Effector memory CD8-positive, alpha-beta T cell (primary cell): ENCODE measurements around the gene DNASE1.

Experiments
- ATAC-seq: fragments of 150-1000 bp; cut with Tn5 transposase; replicated peaks from 2 replicates; pipeline ENCODE4 v1.10.0; 2021; ENCODE audit warnings: mild to moderate bottlenecking, moderate library complexity
- DNase-seq, 3 experiments: peaks; one replicate each; pipeline ENCODE4 v3.0.0; 2021
- H3K27ac Mint-ChIP-seq, 2 donors: one replicate each; pipeline ENCODE4 v1.8.0; 2022; ENCODE audit warnings: mild to moderate bottlenecking in 2 of 2, mixed read lengths in 2 of 2, moderate library complexity in 2 of 2
- H3K27me3 Mint-ChIP-seq, 2 donors: one replicate each; pipeline ENCODE4 v1.8.0; 2022; ENCODE audit warnings: mixed read lengths in 2 of 2
- H3K36me3 Mint-ChIP-seq: one replicate; pipeline ENCODE4 v1.8.0; 2022; ENCODE audit warnings: mild to moderate bottlenecking, moderate library complexity, mixed read lengths; ENCODE audit not compliant: insufficient read depth
- H3K4me1 Mint-ChIP-seq, 2 donors: one replicate each; pipeline ENCODE4 v1.8.0; 2022; ENCODE audit warnings: low read depth in 2 of 2, mixed read lengths in 2 of 2
- H3K4me3 Mint-ChIP-seq, 2 donors: one replicate each; pipeline ENCODE4 v1.8.0; 2022; ENCODE audit warnings: mild to moderate bottlenecking in 2 of 2, mixed read lengths in 2 of 2, moderate library complexity in 2 of 2
- H3K9me3 Mint-ChIP-seq, 2 donors: one replicate each; pipeline ENCODE4 v1.8.0; 2022; ENCODE audit warnings: mixed read lengths in 2 of 2

DNASE1 gene

DNA sequence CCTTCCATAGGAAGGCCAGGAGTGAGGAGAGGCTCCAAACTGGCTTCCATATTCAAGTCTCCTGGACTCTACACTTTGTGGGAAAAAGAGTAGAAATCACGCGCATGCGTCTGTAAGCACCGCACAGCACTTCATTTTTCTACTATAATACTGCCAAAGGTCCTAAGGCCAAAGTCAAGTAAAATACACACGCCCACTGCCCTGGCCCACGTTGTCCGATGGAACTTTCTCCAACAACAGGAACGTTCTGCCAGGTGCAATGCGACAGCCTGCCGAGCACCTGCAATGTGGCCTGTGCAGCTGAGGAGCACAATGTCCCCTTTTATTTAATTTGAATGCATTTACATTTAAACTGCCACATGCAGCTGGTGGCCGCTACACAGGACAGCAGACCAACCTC is 23.5 kb downstream of the DNASE1 start:
- H3K36me3 Mint-ChIP-seq, result peaks cover 32% of the 10 kb centered on the region
- H3K27ac Mint-ChIP-seq, result no peak overlapping the region

DNA sequence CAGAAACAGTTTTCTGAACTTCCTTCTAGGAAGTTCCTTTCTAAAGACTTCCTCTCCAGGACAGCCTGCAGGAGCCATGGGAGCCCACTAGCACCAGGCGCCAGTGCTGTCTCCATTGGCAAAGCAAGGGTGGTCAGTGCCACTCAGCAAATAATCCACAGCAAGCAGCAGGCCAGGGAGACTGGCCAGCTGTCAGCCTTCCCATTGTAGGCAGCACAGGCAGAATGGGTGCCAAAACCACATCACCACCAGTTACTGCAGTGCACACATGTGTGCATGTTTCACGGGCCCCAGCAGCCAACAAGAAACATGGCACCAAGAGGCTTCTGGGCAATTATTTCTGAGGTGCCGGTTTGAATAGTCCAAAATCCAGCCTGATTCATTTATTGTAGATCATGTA is 26.7 kb downstream of the DNASE1 start:
- no peaks in the 10 kb centered on the region for H3K4me1 Mint-ChIP-seq
- no peak overlapping the region for H3K27ac Mint-ChIP-seq
- no peaks in the 10 kb centered on the region for H3K27me3 Mint-ChIP-seq
- DNase-seq (no peak), ATAC-seq (no peak)
- H3K4me3 Mint-ChIP-seq, result no peak overlapping the region
- H3K9me3 Mint-ChIP-seq, result no peaks in the 10 kb centered on the region
- peaks cover 36% of the 10 kb centered on the region for H3K36me3 Mint-ChIP-seq

More for the DNA sequence above, 23.5 kb downstream of the DNASE1 start:
- no peaks in the 10 kb centered on the region for H3K27me3 Mint-ChIP-seq
- H3K9me3 Mint-ChIP-seq, result no peaks in the 10 kb centered on the region
- DNase-seq (no peak), ATAC-seq (no peak)
- no peaks in the 10 kb centered on the region for H3K4me1 Mint-ChIP-seq
- no peak overlapping the region for H3K4me3 Mint-ChIP-seq

DNA sequence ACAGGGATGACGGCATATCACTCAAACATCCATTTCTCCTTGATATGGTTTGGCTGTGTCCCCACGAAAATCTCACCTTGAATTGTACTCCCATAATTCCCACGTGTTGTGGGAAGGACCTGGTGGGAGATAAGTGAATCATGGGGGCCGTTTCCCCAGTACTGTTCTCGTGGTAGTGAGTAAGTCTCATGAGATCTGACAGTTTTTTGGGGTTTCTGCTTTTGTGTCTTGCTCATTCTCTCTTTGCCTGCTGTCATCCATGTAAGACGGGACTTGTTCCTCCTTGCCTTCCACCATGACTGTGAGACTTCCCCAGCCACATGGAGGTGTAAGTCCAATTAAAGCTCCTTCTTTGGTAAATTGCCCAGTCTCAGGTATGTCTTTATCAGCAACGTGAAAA is 32.5 kb downstream of the DNASE1 start:
- Mint-ChIP-seq H3K9me3 (no peaks in the 10 kb centered on the region), H3K27ac (no peak overlapping the region), H3K4me3 (no peak overlapping the region), H3K27me3 (no peaks in the 10 kb centered on the region), H3K4me1 (peaks cover 6 to 7% of the 10 kb centered on the region in 2 donors), H3K36me3 (peaks cover 37% of the 10 kb centered on the region)
- ATAC-seq (no peak), DNase-seq (no peak)

DNA sequence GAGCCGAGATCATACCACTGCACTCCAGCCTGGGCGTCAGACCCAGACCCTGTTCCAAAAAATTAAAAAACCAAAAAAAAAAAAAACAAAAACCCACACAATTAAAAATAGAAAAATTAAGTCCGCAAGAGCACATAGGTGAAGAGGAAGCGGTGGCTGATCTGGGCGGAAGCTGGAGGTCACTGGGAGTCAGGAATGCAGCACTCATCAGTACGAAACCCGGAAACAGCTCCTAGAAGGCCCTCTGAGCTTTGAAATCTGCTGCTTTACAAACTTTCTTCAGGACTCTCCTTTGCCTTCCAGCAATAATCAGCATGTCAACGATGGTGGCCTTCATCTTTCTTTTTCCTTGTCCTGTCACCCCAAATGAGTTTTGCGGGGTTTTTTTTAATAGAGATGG is 33.3 kb downstream of the DNASE1 start:
- ATAC-seq, result no peak
- Mint-ChIP-seq H3K27ac (peak overlapping the region in 1 of 2 donors; percentile 10), H3K36me3 (peaks cover 30% of the 10 kb centered on the region), H3K4me3 (no peak overlapping the region), H3K9me3 (no peaks in the 10 kb centered on the region), H3K4me1 (peaks cover 6 to 7% of the 10 kb centered on the region in 2 donors), H3K27me3 (no peaks in the 10 kb centered on the region)
- no peak for DNase-seq

DNA sequence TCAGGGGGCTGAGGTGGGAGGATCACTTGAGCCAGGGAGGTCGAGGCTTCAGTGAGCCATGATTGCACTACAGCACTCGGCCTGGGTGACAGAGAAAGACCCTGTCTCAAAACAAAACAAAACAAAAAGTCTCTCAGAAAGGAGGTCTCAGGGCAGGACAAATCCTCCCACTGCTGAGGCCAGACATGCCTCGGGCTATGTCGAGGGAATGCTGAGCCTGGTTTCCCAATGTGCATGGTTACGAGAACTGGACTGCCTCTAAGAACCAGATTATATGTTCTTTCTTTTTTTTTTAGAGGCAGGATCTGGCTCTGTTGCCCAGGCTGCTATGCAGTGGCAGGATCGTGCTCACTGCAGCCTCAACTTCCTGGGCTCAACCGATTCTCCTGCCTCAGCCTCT is 35.2 kb downstream of the DNASE1 start:
- Mint-ChIP-seq H3K4me3 (no peak overlapping the region), H3K27ac (no peak overlapping the region), H3K9me3 (no peaks in the 10 kb centered on the region), H3K27me3 (no peaks in the 10 kb centered on the region), H3K4me1 (peaks cover 6 to 7% of the 10 kb centered on the region in 2 donors), H3K36me3 (peaks cover 26% of the 10 kb centered on the region)
- ATAC-seq, result no peak
- no peak for DNase-seq

DNA sequence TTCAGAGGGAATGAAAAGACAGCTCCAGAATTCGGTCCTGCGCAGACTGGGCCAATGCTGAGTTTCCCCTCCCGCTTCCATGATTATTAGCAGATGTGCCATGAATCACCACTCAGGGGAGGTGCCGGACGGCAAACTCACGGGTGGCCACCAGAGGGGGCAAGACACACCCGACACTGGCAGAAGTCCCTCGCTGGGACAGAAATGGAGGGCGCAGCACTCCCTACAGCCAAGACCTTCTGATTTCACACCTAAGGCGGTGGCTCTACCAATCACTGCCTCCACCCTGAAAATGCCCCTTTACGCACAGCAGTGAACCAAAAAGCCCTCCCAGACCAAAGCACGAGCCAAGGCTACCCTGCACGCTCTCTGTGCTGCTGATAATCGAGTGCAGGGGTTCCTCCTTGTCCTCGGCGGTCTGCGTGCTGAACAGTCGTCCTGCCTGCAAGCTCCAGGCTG is 36.0 kb downstream of the DNASE1 start:
- peaks cover 7 to 9% of the 10 kb centered on the region in 2 donors for H3K4me1 Mint-ChIP-seq

DNA sequence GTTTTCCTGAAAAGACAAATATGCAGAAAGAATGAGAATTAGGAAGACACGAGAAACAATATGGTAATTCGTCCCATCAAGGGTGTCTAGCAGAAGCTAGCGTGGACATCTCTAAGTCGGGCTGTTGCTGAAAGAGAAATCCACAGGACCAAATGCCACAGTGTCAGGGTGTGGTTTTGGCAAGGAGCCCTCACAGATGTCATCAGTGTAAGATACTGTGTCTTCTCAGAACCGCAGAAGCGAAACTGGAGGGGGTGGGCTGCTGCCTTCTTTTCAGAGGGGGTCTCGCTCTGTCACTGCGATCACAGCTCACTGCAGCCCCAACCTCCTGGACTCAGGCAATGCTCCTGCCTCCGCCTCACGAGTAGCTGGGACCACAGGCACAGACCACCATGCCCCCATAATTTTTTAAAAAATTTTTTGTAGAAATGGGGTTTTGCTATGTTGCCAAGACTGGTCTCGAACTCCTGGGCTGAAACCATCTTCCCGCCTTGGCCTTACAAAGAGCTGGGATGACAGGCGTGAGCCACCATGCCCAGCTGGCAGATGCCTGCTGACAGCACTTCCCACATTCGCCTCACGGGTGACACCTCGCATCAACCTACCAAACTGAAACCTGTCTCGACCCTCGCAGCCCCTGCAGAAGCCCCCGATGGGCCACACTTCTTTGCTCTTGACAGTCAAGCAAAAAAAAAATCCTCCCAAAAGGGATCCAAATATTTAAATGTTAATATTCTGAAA is 36.7 kb downstream of the DNASE1 start:
- peaks cover 17% of the 10 kb centered on the region for H3K36me3 Mint-ChIP-seq
- H3K4me1 Mint-ChIP-seq, result peaks cover 7 to 11% of the 10 kb centered on the region in 2 donors
- no peak overlapping the region for H3K27ac Mint-ChIP-seq
- no peaks in the 10 kb centered on the region for H3K9me3 Mint-ChIP-seq
- DNase-seq (no peak), ATAC-seq (no peak)
- H3K27me3 Mint-ChIP-seq, result no peaks in the 10 kb centered on the region
- peak overlapping the region; percentile 50 to 63 for H3K4me3 Mint-ChIP-seq

More for the DNA sequence above, 36.0 kb downstream of the DNASE1 start:
- Mint-ChIP-seq H3K27me3 (no peaks in the 10 kb centered on the region), H3K4me3 (peak overlapping the region; percentile 50 to 63), H3K27ac (no peak overlapping the region), H3K36me3 (peaks cover 24% of the 10 kb centered on the region), H3K9me3 (no peaks in the 10 kb centered on the region)
- peak; percentile 99 for ATAC-seq
- peak; percentile 78 to 83 (median 78) for DNase-seq

DNA sequence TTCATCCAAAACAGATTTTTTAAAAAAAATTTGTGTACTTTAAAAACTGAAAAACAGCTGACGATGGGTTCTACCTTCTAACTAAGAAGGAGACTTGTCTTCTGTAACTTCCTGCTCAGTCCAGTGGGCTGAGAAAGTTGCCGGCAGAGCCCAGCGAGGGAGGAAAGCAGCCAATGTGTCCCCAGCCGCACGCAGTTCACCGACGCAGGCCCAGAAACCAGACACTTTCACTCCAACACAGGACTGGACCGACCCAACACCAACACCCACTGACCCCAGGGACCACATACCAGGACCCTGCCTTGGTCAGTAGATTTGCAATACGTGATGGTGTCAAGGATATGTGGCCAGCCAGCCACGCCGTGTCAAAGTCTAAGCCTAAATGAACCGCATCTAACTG is 37.3 kb downstream of the DNASE1 start:
- H3K27me3 Mint-ChIP-seq, result no peaks in the 10 kb centered on the region

DNA sequence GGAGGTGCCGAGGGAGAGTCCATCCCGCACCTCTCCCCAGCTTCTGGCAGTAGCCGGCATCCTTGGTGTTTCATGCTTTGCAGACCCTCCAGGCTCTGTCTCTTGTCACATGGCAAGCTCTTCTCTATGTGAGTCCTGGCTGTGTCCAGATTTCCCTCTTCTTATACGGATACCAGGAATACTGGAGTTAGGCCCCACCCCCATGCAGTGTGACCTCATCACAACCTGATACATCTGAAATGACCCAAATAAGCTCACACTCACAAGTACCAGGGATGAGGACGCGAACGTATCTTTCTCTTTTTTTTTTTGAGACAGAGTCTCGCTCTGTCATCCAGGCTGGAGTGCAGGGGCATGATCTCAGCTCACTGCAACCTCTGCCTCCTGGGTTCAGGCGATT is 39.6 kb downstream of the DNASE1 start:
- H3K27ac Mint-ChIP-seq, result no peak overlapping the region
- no peaks in the 10 kb centered on the region for H3K27me3 Mint-ChIP-seq
- no peaks in the 10 kb centered on the region for H3K36me3 Mint-ChIP-seq
- no peak overlapping the region for H3K4me3 Mint-ChIP-seq
- no peak for ATAC-seq
- H3K9me3 Mint-ChIP-seq, result no peaks in the 10 kb centered on the region
- no peak for DNase-seq
- peaks cover 7 to 11% of the 10 kb centered on the region in 2 donors for H3K4me1 Mint-ChIP-seq

More for the DNA sequence above, 37.3 kb downstream of the DNASE1 start:
- ATAC-seq, result no peak
- no peak for DNase-seq
- H3K36me3 Mint-ChIP-seq, result peaks cover 13% of the 10 kb centered on the region
- H3K4me3 Mint-ChIP-seq, result no peak overlapping the region
- H3K27ac Mint-ChIP-seq, result no peak overlapping the region
- H3K4me1 Mint-ChIP-seq, result peaks cover 7 to 11% of the 10 kb centered on the region in 2 donors
- H3K9me3 Mint-ChIP-seq, result no peaks in the 10 kb centered on the region

DNA sequence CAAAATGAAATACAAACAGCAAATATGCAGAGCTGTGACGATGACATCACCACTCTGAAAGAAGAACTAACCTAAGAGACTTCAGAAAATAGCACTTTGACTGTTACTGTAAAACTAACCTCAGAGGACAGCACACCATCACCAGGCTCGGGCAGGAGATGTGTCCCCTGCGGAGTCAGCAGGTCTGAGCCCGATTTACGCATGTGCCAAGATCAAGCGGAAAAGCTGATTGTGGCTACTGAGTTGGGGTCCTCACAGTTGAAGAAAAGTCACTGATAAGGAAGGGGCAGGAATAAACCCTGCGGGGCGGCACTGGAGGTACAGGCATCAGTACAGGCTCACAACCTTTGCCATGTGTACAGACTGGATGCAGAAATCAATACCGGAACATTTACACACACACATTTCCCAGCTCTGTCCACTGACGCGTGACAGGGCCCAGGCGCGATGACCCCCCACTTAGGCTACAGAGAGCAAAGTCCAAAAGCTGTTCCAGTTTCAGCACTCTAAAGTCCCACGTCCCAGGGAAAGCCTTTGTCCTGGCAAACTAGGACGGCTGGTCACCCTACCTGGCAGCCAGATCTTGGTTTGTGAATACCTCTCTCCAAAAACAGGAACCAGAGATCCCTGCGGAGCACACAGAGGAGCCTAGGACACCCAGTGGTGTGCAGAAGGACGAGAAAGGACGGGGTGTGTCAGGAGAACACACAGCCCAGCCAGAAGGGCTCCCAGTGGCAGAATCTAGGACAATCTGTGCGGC is 41.3 kb downstream of the DNASE1 start:
- no peak overlapping the region for H3K4me3 Mint-ChIP-seq
- peaks cover 7% of the 10 kb centered on the region for H3K36me3 Mint-ChIP-seq
- ATAC-seq (no peak), DNase-seq (no peak)
- H3K4me1 Mint-ChIP-seq, result peaks cover 1 to 5% of the 10 kb centered on the region in 2 donors
- H3K27me3 Mint-ChIP-seq, result no peaks in the 10 kb centered on the region
- H3K9me3 Mint-ChIP-seq, result no peaks in the 10 kb centered on the region
- no peak overlapping the region for H3K27ac Mint-ChIP-seq

DNA sequence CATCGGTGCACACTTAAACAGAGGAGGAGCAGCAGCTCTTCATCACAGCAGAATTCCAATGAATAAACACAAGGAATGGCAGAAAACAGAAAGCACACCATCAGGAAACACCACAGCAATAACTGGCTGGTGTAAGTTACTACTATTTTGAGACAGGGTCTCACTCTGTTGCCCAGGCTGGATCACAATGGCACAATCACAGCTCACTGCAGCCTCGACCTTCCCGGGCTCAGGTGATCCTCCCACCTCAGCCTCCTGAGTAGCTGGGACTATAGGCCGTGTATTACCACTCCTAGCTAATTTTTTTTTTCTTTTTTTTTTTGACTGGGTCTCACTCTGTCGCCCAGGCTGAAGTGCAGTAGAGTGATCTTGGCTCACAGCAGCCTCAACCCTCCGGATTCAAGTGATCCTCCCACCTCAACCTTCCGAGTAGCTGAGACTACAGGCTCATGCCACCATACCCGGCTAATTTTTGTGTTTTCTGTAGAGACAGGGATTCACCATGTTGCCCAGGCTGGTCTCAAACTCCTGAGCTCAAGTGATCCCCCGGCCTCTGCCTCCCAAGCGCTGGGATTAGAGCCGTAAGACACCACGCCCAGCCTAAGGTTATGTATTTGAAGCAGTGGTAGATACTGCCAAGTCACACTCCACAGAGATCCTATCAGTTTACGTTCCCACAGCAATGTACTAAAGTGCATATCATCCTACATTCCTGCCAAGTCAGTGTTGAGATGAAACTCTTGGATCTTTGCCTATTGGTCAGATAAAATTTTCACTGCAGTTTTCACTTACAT is 42.1 kb downstream of the DNASE1 start:
- Mint-ChIP-seq H3K9me3 (no peaks in the 10 kb centered on the region), H3K4me3 (no peak overlapping the region), H3K27ac (peak overlapping the region in 1 of 2 donors; percentile 58), H3K4me1 (peaks cover 0 to 5% of the 10 kb centered on the region in 2 donors), H3K27me3 (no peaks in the 10 kb centered on the region), H3K36me3 (peaks cover 7% of the 10 kb centered on the region)
- no peak for ATAC-seq
- DNase-seq, result no peak

DNA sequence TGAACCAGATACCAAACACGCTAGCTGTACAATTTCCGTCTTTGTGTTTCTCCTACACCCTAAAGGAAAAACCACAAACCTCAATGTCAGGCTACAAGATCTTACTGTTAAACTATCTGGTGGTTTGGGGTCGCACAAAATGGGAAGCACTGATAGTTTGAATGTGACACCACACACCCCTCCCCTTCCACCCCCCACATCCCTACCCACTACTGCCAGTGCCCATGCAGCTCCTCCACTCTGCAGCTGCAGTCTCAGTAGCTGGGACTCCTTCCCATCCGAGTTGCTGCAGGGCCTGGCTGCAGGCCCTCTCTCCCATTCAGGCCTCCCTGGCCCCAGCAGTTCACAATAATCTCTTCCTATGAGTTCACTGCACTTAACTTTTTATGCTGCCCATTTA is 44.5 kb downstream of the DNASE1 start:
- ATAC-seq (no peak), DNase-seq (no peak)
- H3K27me3 Mint-ChIP-seq, result no peaks in the 10 kb centered on the region
- H3K27ac Mint-ChIP-seq, result no peak overlapping the region
- H3K4me1 Mint-ChIP-seq, result peaks cover 0 to 5% of the 10 kb centered on the region in 2 donors
- H3K4me3 Mint-ChIP-seq, result no peak overlapping the region
- H3K36me3 Mint-ChIP-seq, result peaks cover 7% of the 10 kb centered on the region
- H3K9me3 Mint-ChIP-seq, result no peaks in the 10 kb centered on the region

DNA sequence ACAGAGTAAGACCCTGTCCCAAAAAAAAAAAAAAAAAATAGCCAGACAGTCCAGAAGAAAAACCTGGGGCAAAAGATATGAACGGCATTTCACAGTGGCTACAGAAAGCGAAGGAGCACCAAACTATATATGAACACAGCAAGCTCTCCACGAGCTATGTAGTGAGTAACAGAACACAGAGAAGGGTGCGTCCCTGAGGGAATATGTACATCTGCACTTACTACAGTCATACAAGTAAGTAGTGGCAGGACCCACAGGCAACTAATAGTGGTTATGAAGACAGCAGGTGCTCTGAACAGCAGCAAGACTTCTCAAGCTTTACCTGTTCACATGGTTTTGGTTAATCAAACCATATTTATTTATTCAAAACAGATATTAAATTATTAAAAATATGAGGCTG is 47.0 kb downstream of the DNASE1 start:
- DNase-seq (no peak), ATAC-seq (no peak)
- Mint-ChIP-seq H3K27me3 (no peaks in the 10 kb centered on the region), H3K36me3 (peaks cover 7% of the 10 kb centered on the region), H3K27ac (no peak overlapping the region), H3K4me3 (no peak overlapping the region), H3K4me1 (no peaks in the 10 kb centered on the region), H3K9me3 (no peaks in the 10 kb centered on the region)
